Stimulated activated CD4-positive, alpha-beta T cell treated with anti-CD3 and anti-CD28 coated beads, Interleukin-4, amount 100 ng/mL, for 4 hours (primary cell): ENCODE data around the gene CCDC68.
"Not testable (repeated sequence)": the region's sequence is repeated elsewhere in the genome, so short reads cannot be mapped to it uniquely, and the experiment has no call there.

Experiments
- DNase-seq, 2 experiments: peaks; one replicate each; pipeline ENCODE4 v3.0.0-alpha.2; 2020

CCDC68 gene

DNA sequence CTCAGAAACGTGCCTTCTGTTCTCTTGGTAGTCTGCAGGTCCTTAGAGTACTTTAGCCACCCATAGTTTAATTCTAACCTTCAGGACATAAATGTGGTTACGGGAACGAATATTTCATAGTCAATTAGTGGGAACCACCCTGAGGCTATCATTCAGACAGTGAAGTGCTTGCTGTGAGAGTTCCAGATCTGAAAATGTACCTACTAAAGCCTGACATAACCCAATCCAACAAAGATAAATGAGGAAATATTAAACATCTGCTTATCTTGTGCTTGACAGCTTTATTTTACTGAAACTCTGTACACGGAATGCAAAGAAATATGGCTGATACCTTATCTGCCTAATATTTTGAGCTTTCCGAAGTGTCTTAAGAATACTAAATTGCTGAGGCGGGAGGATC is 88.0 kb downstream of the CCDC68 start:
- no peak for DNase-seq

DNA sequence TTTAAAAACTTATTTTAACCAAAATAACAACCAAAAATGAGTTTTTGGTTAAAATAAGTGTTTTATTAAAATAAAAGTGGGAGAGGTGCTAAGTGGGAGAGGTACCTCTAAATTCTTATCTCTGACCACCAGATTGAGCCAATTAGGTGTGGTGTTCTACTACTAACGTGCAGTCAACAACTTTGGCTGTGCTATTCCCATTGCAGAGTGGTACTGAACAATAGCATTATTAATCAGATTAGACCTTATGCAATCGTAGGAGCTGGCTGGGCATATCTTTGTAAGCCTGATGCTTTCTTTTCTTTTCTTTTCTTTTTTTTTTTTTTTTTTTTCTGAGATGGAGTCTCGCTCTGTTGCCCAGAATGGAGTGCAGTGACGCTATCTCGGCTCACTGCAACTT is 92.1 kb downstream of the CCDC68 start:
- no peak for DNase-seq

DNA sequence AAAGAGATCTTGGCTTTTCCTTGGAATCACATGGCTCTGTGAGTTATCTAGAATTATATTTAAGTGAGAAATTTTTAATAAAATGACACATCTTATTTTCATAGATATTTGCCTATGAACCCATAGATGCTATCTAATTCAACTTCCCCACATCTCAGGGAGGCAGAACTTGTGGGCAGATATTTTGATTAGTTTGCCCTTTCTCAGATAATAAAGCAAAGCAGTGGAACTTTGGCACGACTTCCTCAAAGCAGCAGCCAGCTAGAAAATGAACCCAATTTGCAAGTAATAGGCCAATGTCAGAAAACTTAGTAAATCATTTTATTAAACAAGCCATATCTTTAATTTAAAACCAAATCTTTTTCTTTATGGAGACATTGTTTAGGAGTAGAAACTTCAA is 98.3 kb downstream of the CCDC68 start:
- DNase-seq = no peak

DNA sequence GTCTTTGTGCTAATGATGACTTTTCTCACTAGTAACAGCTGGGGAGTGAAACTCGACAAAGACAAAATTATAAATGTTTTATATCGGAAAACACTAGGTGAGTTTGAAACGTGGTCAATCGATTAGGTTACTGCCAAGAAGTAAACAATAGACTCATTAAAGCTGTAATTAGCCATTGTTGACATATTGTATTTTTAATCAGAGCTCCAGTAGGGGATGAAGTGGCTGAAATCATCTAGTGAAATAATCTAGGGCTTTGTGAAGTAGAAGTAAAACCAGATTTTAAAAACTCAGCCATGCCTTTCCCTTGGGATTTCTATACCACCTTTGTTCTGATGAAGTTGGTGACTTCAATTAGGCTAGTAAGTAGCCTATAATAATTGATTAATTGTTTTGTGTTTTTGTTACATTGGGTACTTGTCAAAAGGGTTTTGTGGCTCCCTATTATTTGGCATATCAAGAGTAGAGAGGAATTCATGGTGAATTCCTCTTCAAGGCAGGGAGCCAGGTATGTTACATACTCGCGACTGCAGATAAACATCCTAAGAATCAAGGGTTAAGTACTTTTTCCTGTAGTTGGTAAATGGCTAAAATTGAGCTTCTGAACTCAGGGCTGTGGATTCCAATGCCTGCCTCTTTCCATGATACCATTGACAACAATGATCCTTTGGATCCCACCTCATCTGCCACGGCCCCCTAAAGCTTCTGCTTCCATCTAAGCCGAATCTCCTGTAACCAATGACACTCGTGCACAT is 99.4 kb downstream of the CCDC68 start:
- DNase-seq = no peak

DNA sequence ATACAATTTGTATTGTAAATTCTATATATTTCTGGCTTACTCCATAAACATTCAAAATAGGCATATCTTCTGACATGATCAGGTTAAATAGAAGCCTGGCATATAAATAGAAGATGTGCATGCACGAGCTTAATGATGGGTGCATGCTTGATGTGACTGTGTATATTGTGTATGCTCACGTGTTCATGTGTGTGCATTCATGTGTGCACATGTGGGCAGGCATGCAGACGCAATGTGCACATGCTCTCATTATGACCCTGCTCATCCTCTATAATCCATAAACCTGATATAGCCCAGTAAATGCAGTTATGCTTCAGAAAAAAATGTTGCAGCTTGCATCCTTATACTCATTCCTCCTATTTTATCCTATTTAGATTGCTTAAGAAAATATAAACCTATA is 101.8 kb downstream of the CCDC68 start:
- no peak for DNase-seq

DNA sequence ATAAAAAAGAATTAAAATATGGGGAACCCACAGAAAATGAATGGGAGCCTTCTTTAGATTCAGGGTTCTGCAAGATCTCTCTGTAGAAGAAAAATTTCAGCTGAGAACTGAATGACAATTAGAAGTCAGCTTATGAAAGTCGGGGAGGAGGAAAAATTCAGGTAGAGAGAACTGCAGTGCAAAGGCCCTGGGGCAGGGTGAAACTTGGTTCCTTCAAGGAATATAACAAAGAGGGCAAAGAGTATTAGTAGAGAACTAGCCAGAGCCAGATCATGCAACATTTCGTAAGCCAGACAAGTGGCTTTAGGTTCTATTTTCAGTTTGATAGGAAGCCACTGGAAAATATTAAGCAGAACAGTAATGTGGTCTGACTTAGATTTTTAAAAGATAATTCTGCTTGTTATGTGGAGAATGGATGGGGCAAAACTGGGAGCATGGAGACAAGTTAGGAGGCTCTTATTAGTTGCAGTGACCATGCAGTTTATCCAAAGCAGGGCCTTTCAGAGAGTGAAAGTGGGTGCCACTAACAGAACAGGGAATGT is 103.1 kb downstream of the CCDC68 start:
- DNase-seq = no peak

DNA sequence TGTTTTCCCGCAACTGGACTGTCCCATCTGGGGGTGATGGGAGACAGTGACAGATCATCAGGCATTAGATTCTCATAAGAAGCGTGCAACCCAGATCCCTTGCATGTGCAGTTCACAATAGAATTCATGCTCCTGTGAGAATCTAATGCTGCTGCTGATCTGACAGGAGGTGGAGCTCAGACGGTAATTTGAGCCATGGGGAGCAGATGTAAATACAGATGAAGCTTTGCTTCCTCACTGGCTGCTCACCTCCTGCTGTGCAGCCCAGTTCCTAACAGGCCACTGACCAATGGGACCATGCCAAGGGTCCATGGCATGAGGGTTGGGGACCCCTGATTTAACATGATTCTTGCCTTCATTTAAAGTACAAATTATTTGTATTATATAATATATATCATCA is 104.2 kb downstream of the CCDC68 start:
- DNase-seq = not testable (repeated sequence)

DNA sequence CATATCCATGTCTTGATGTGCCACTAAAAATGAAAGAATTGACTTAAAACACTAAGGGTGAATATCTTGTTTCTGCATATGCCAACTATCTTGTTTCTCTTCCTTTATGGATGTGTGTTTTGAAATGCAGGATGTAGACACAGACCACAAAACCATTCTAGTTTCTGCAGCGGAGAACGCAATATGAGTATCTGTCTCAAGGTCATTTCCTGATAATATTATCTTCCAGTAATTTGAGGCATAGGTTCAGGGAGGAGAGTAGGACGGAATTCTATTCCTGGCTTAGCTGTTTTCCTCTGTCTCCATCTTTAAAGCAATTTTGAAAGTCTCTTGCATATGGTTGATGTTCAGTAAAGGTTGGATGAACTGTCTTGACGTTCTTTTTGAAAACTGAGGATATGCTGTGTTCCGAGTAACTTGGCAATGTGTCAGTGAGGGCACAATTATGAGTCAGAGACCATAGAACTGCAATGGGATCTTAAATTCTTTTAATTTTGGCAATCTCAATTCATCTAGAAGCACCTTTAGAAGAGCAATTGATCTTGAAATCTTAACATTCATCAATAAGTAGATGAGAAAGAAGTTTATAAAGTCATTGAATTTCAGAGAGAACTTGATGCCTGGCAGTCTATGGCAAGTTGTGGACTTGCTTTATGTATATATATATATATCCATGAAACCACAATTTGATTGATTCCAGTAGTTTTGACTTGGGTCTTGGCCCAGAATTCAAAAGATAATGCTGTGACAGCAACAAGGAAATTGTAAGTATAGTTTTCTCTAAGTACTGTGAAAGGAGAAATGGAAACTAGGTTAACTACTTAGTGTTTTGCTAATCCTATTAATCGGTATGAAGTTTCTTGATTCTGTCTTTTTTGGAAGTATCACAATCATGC is 106.2 kb downstream of the CCDC68 start:
- no peak for DNase-seq
